Heart left ventricle (tissue), 13 donors: ENCODE data around the gene AMOTL2.

Experiments used
- POLR2A ChIP-seq, 2 donors: fragments of 450-650 bp; IDR thresholded peaks; one replicate each; pipeline ENCODE4 v1.6.1; 2017; ENCODE audit warnings: antibody characterized with exemption in 2 of 2, mild to moderate bottlenecking in 2 of 2, moderate library complexity in 2 of 2
- TF ChIP-seq, protein P1 (sequence below), 12 donors: fragments of 200-600 bp; sonication (generic) in 4 of 12; IDR thresholded peaks; one replicate each; pipeline versions ENCODE4 v1.5.0 to v1.8.0; 2018 to 2022; ENCODE audit warnings: antibody characterized with exemption in 12 of 12, mild to moderate bottlenecking in 5 of 12
- donor health status: ischemic (EF 13 %, LVEDD 7.1; RV severe dilation, severe dysfunction).
- donor health status: DM: no; HTN: yes; CAD: no.
- donor health status: DM: no; HTN: no; CAD: no.
- donor health status: ischemic (EF 25% LVEDD 6.9; RV normal size, moderate dysfunction).
- donor health status: ischemic (EF 25% LVEDD 5.7; RV mildly dilated, moderate dysfunction).
- donor health status: ischemic (EF 35%, LVEDD 5.7; RV mildly dilated, moderate dysfunction).
- donor health status: nonischemic (EF 11% LVEDD 7.7; RV severe dilation, severe dysfunction).
- donor health status: DM: yes; HTN: yes; CAD: no.
- donor health status: PGD.
- donor health status: ischemic (EF 29% LVEDD 5.4; RV normal size, mild dysfunction).
- donor health status: nonischemic (EF 23%, LVEDD 6.1; RV moderate dilation, normal function).

DNA sequence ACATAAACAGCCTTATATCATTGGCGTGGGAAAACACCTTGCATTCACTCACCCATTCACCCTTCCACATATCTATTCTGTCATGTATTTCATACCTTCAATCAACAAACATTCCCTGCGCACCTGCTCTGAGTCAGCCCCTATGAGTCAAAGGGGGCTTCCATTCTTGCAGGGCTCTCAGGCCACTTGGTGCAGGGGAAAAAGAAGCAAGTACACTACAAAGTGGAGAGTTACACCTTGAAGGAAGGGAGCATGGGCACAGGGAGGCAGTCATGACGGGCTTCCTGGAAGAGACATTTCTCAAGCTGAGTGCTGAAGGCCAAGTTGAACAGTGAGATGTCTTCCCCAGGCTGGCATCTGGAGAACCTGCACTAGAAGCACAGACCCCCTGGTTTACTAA is 4.6 kb upstream of the AMOTL2 start:
- TF ChIP-seq, protein P1, sequence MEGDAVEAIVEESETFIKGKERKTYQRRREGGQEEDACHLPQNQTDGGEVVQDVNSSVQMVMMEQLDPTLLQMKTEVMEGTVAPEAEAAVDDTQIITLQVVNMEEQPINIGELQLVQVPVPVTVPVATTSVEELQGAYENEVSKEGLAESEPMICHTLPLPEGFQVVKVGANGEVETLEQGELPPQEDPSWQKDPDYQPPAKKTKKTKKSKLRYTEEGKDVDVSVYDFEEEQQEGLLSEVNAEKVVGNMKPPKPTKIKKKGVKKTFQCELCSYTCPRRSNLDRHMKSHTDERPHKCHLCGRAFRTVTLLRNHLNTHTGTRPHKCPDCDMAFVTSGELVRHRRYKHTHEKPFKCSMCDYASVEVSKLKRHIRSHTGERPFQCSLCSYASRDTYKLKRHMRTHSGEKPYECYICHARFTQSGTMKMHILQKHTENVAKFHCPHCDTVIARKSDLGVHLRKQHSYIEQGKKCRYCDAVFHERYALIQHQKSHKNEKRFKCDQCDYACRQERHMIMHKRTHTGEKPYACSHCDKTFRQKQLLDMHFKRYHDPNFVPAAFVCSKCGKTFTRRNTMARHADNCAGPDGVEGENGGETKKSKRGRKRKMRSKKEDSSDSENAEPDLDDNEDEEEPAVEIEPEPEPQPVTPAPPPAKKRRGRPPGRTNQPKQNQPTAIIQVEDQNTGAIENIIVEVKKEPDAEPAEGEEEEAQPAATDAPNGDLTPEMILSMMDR (IDR thresholded peaks at IDR 0.05) = no peak
- TF ChIP-seq POLR2A (IDR thresholded peaks at IDR 0.05) = no peak
